H1 (cell line): ENCODE results near the gene FAM171A1. TPM values are rescaled to one million over a fixed set of nuclear protein-coding genes. Genes with fewer than 3 reads are reported as not detected.

Source experiments
- CTCF ChIA-PET: fragments of 300-600 bp; sonication (Branson Sonifier 250); formaldehyde crosslinking; loops from one replicate; lab custom pipeline; 2021; ENCODE audit not compliant: partially characterized antibody; lab: Charles Lee
- POLR2A ChIA-PET: fragments of 300-600 bp; sonication (Branson Sonifier 250); formaldehyde crosslinking; loops from one replicate; lab custom pipeline; 2021; ENCODE audit warnings: inconsistent platforms; ENCODE audit not compliant: partially characterized antibody; lab: Charles Lee
- DNase-seq, 2 experiments: peaks; one replicate each; pipeline versions ENCODE4 v3.0.0 to v3.0.0-alpha.2; 2010 to 2022; ENCODE audit warnings: low spot score in 2 of 2, low read depth in 1 of 2, mixed read lengths in 1 of 2
- FAIRE-seq: peaks from 2 replicates; lab custom pipeline; 2011; peaks lifted over from hg19 to GRCh38; lab: Jason Lieb, UNC
- H2AFZ ChIP-seq: 2 replicates; pipeline ENCODE4 v1.8.1; 2012; ENCODE audit warnings: low read length, inconsistent platforms
- H2AK5ac ChIP-seq: 2 replicates; pipeline ENCODE4 v1.6.1; 2013; ENCODE audit warnings: low read depth, low read length
- H2BK120ac ChIP-seq: replicated peaks from 2 replicates; pipeline ENCODE3; 2013; ENCODE audit warnings: low read depth, low read length, inconsistent platforms
- H2BK12ac ChIP-seq: 2 replicates; pipeline ENCODE4 v1.6.1; 2013; ENCODE audit warnings: low read depth, low read length
- H2BK15ac ChIP-seq: 2 replicates; pipeline ENCODE4 v1.6.1; 2013; ENCODE audit warnings: low read length
- H2BK20ac ChIP-seq: 2 replicates; pipeline ENCODE4 v1.6.1; 2013; ENCODE audit warnings: low read length
- H2BK5ac ChIP-seq: 2 replicates; pipeline ENCODE4 v1.6.1; 2013; ENCODE audit warnings: low read depth, low read length
- H3K14ac ChIP-seq: 2 replicates; pipeline ENCODE4 v1.6.1; 2013; ENCODE audit warnings: inconsistent platforms; ENCODE audit not compliant: insufficient read length
- H3K18ac ChIP-seq: 2 replicates; pipeline ENCODE4 v1.6.1; 2013; ENCODE audit warnings: low read length; ENCODE audit errors: extremely low read depth
- H3K23ac ChIP-seq: 2 replicates; pipeline ENCODE4 v1.6.1; 2013; ENCODE audit warnings: inconsistent platforms; ENCODE audit not compliant: insufficient read length
- H3K23me2 ChIP-seq: 2 replicates; pipeline ENCODE4 v1.6.1; 2013; ENCODE audit warnings: low read depth, low read length
- H3K27ac ChIP-seq: 2 replicates; pipeline ENCODE4 v1.6.1; 2011; ENCODE audit warnings: low read depth, low read length, inconsistent platforms
- H3K27me3 ChIP-seq, 4 experiments: replicated peaks in 1 of 4; 1 replicate in 1 of 4; 2 replicates in 3 of 4; pipeline versions ENCODE4 v1.6.1 to v1.8.1; 2011 to 2013; ENCODE audit warnings: low read length in 3 of 4, mild to moderate bottlenecking in 3 of 4, inconsistent platforms in 2 of 4, mixed read lengths in 2 of 4, moderate library complexity in 1 of 4; ENCODE audit not compliant: control insufficient read depth in 3 of 4, insufficient read depth in 3 of 4; ENCODE audit errors: extremely low read depth in 1 of 4
- H3K36me3 ChIP-seq, 4 experiments: 2 replicates each; pipeline versions ENCODE4 v1.6.1 to v1.8.1; 2011 to 2013; ENCODE audit warnings: mild to moderate bottlenecking in 4 of 4, low read length in 3 of 4, moderate library complexity in 2 of 4, control low read depth in 1 of 4, inconsistent platforms in 1 of 4; ENCODE audit not compliant: insufficient read depth in 4 of 4, control insufficient read depth in 2 of 4
- H3K4ac ChIP-seq: replicated peaks from 2 replicates; pipeline ENCODE3; 2013; ENCODE audit warnings: low read length, low read depth, mixed read lengths, inconsistent platforms; ENCODE audit not compliant: insufficient read length
- H3K4me1 ChIP-seq, 4 experiments: replicated peaks in 1 of 4; 1 replicate in 1 of 4; 2 replicates in 3 of 4; pipeline versions ENCODE4 v1.6.1 to v1.8.1; 2011 to 2013; ENCODE audit warnings: low read length in 3 of 4, inconsistent platforms in 2 of 4, mixed read lengths in 1 of 4; ENCODE audit not compliant: insufficient read depth in 4 of 4, control insufficient read depth in 3 of 4
- H3K4me2 ChIP-seq, 2 experiments: 2 replicates each; pipeline versions ENCODE4 v1.6.1 to v1.8.1; 2011 to 2013; ENCODE audit warnings: low read depth in 2 of 2, low read length in 2 of 2, control low read depth in 1 of 2, inconsistent platforms in 1 of 2, mild to moderate bottlenecking in 1 of 2; ENCODE audit not compliant: insufficient read depth in 1 of 2
- H3K4me3 ChIP-seq, 4 experiments: fragments of 200-600, 300-600 bp in 1 of 4; sonication (generic), shearing (Covaris generic), sonication (Bioruptor Twin) in 1 of 4; 2 replicates each; pipeline versions ENCODE4 v1.5.1 to v1.8.1; 2011 to 2016; ENCODE audit warnings: low read length in 4 of 4, low read depth in 3 of 4, control low read depth in 2 of 4, inconsistent platforms in 2 of 4, mild to moderate bottlenecking in 2 of 4, mixed read lengths in 1 of 4, moderate library complexity in 1 of 4; ENCODE audit not compliant: insufficient read depth in 2 of 4; ENCODE audit errors: extremely low read depth in 1 of 4
- H3K56ac ChIP-seq: replicated peaks from 2 replicates; pipeline ENCODE3; 2013; ENCODE audit warnings: low read depth, mild to moderate bottlenecking, mixed read lengths, low read length, inconsistent platforms; ENCODE audit not compliant: insufficient read length
- H3K79me1 ChIP-seq: 2 replicates; pipeline ENCODE4 v1.6.1; 2013; ENCODE audit warnings: low read depth, low read length, control low read depth
- H3K79me2 ChIP-seq, 2 experiments: 2 replicates each; pipeline versions ENCODE4 v1.6.1 to v1.8.1; 2012 to 2013; ENCODE audit warnings: low read length in 2 of 2, mild to moderate bottlenecking in 2 of 2, inconsistent platforms in 1 of 2; ENCODE audit not compliant: insufficient read depth in 2 of 2, control insufficient read depth in 1 of 2
- H3K9ac ChIP-seq, 4 experiments: replicated peaks in 1 of 4; 1 replicate in 1 of 4; 2 replicates in 3 of 4; pipeline versions ENCODE4 v1.6.1 to v1.8.1; 2011 to 2013; ENCODE audit warnings: low read depth in 3 of 4, low read length in 3 of 4, control low read depth in 2 of 4, mild to moderate bottlenecking in 2 of 4, moderate library complexity in 2 of 4, inconsistent platforms in 1 of 4; ENCODE audit errors: extremely low read depth in 1 of 4
- H3K9me3 ChIP-seq, 2 experiments: 2 replicates each; pipeline versions ENCODE4 v1.6.1 to v1.8.1; 2012 to 2013; ENCODE audit warnings: mild to moderate bottlenecking in 2 of 2, moderate library complexity in 2 of 2, control low read depth in 1 of 2, inconsistent platforms in 1 of 2, low read depth in 1 of 2, low read length in 1 of 2, mixed read lengths in 1 of 2; ENCODE audit not compliant: insufficient read depth in 2 of 2
- H4K20me1 ChIP-seq, 2 experiments: replicated peaks in 1 of 2; 2 replicates each; pipeline versions ENCODE3 to v1.8.1; 2011 to 2013; ENCODE audit warnings: inconsistent platforms in 2 of 2, low read length in 2 of 2, mild to moderate bottlenecking in 1 of 2; ENCODE audit not compliant: insufficient read depth in 2 of 2, control insufficient read depth in 1 of 2
- H4K5ac ChIP-seq: 2 replicates; pipeline ENCODE4 v1.6.1; 2013; ENCODE audit warnings: low read length, low read depth, mixed read lengths, inconsistent platforms; ENCODE audit not compliant: insufficient read length
- H4K8ac ChIP-seq: 2 replicates; pipeline ENCODE4 v1.8.0; 2013; ENCODE audit warnings: mild to moderate bottlenecking, moderate library complexity, low read length, inconsistent platforms; ENCODE audit not compliant: insufficient read depth; ENCODE audit errors: extremely low read depth
- H4K91ac ChIP-seq: replicated peaks from 2 replicates; pipeline ENCODE3; 2013; ENCODE audit warnings: low read length, mixed read lengths, inconsistent platforms; ENCODE audit not compliant: insufficient read length
- BRCA1 ChIP-seq: IDR thresholded peaks from 2 replicates; pipeline ENCODE4 v1.6.1; 2012; ENCODE audit warnings: low read depth, low read length, improper control_type of control experiment
- CREB1 ChIP-seq: IDR thresholded peaks from 2 replicates; pipeline ENCODE4 v1.6.1; 2012; ENCODE audit warnings: inconsistent platforms
- GABPA ChIP-seq: IDR thresholded peaks from 2 replicates; pipeline ENCODE4 v1.6.1; 2011; ENCODE audit warnings: mild to moderate bottlenecking, low read length, moderate library complexity, borderline replicate concordance; ENCODE audit not compliant: insufficient read depth
- JUND ChIP-seq: IDR thresholded peaks from 2 replicates; pipeline ENCODE4 v1.6.1; 2011; ENCODE audit warnings: mild to moderate bottlenecking, improper control_type of control experiment, low read length
- POLR2A ChIP-seq, 2 experiments: IDR thresholded peaks; 1 replicate in 1 of 2; 2 replicates in 1 of 2; pipeline ENCODE4 v1.6.1; 2011; ENCODE audit warnings: low read depth in 2 of 2, low read length in 2 of 2, mild to moderate bottlenecking in 2 of 2; ENCODE audit errors: control extremely low read depth in 1 of 2
- TCF12 ChIP-seq: IDR thresholded peaks from 2 replicates; pipeline ENCODE4 v1.6.1; 2011; ENCODE audit warnings: low read depth, mild to moderate bottlenecking, low read length
- USF2 ChIP-seq: IDR thresholded peaks from 2 replicates; pipeline ENCODE4 v1.6.1; 2011; ENCODE audit warnings: low read length, improper control_type of control experiment
- WGBS, 2 experiments: shearing (Covaris generic) in 1 of 2; methylation state at CpG; one replicate each; pipeline versions ENCODE4 v1.1.6 to v1.1.7; 2013 to 2015; ENCODE audit warnings: low lambda C conversion rate in 2 of 2, mixed read lengths in 2 of 2, inconsistent platforms in 1 of 2, low coverage in 1 of 2, missing lambda C conversion rate in 1 of 2; ENCODE audit not compliant: insufficient replicate concordance in 2 of 2, insufficient coverage in 1 of 2, insufficient read length in 1 of 2; ENCODE audit errors: extremely low coverage in 1 of 2, missing lambda C conversion rate in 1 of 2; 5-methylcytosine and 5-hydroxymethylcytosine counted together
- polyA plus RNA-seq, 7 experiments: library from polyadenylated mRNA; depleted of rRNA in 3 of 7; stranded (reverse) in 5 of 7; unstranded in 2 of 7; fragments of >200 nt in 5 of 7; fragments of 200-250 nt in 2 of 7; gene quantifications; 1 replicate in 5 of 7; 2 replicates in 1 of 7; 4 replicates in 1 of 7; pipeline versions ENCODE4 v1.2.1 to v1.2.3, GENCODE V29; 2011 to 2013; ENCODE audit warnings: missing spikeins in 2 of 7, mixed read lengths in 2 of 7
- total RNA-seq: library from RNA; stranded (reverse); fragmentation: NEBNext Ultra II Directional; extraction: Animal tissue kit (Norgen Biotek cat#: 25700); gene quantifications from 2 replicates; pipeline ENCODE4 v1.2.1, GENCODE V29; 2021

The FAM171A1 gene
- total and polyA plus RNA-seq, 2 of the 8 experiments (the other 6 are each of a cell fraction or from before 2014, with no cell fraction given) = 26.6 to 42.1 TPM

GRCh38 chr10:15360566-15360965 is 10.5 kb downstream of the FAM171A1 start:
- H3K79me1 ChIP-seq = peaks cover 17% of the 10 kb centered on the region
- no peak overlapping the region for H4K91ac ChIP-seq
- no peak overlapping the region for H3K4me2 ChIP-seq
- peaks cover 0 to 2% of the 10 kb centered on the region in 2 experiments for H4K20me1 ChIP-seq
- H2BK12ac ChIP-seq = no peak overlapping the region
- POLR2A ChIA-PET = no interaction called here
- H3K23ac ChIP-seq = no peak overlapping the region
- H3K79me2 ChIP-seq = peaks cover 0 to 54% of the 10 kb centered on the region in 2 experiments; a peak in 3 of 4 replicates
- CTCF ChIA-PET = interaction anchor here (1.0 kb wide), 1 partner anchor 9 kb away, joined by 3 read pairs; no protein-coding TSS in a partner anchor
- H2BK5ac ChIP-seq = no peak overlapping the region
- FAIRE-seq (no peak), DNase-seq (no peak)
- H3K4me3 ChIP-seq = no peak overlapping the region
- no peak overlapping the region for H3K56ac ChIP-seq
- H4K5ac ChIP-seq = no peak overlapping the region
- no peaks in the 10 kb centered on the region; a peak in 1 of 4 replicates for H3K9me3 ChIP-seq
- H3K4me1 ChIP-seq = no peaks in the 10 kb centered on the region
- H3K36me3 ChIP-seq = no peaks in the 10 kb centered on the region
- no peak for TF ChIP-seq CREB1
- no peak for TF ChIP-seq GABPA
- TF ChIP-seq POLR2A (IDR thresholded peaks at IDR 0.05; ENCODE audit: control extremely low read depth in 1 of 2, low read depth in 2 of 2, low read length in 2 of 2) = no peak
- TF ChIP-seq JUND = no peak
- no peak for TF ChIP-seq BRCA1
- TF ChIP-seq USF2 = no peak
- no peak for TF ChIP-seq TCF12
- TF ChIP-seq, all 59 proteins: peak for 0
- Histone ChIP-seq H3K14ac (no peak overlapping the region), H3K18ac (no peak overlapping the region), H2BK120ac (no peak overlapping the region), H4K8ac (no peak overlapping the region), H2AK5ac (no peak overlapping the region), H3K23me2 (0 out of 2 replicates have a peak, but pooled peaks cover 1% of the 10 kb centered on the region), H3K4ac (no peak overlapping the region), H2BK20ac (no peak overlapping the region), H3K27me3 (no peaks in the 10 kb centered on the region), H3K9ac (no peak overlapping the region), H2AFZ (no peak overlapping the region), H2BK15ac (no peak overlapping the region), H3K27ac (no peak overlapping the region)
- 97% methylated on average over 4 of the region's 4 CpGs; no CpG with 5 or more reads in 1 of the 2 experiments for WGBS, 2 experiments
